Suprapubic skin (tissue), 4 donors: ENCODE data around the gene SLC10A3. TPM values are rescaled to one million over a fixed set of nuclear protein-coding genes. Genes with fewer than 3 reads are reported as not detected.

Experiments
- DNase-seq, 2 donors: peaks; one replicate each; pipeline ENCODE4 v3.0.0-alpha.2; 2019; ENCODE audit warnings: low spot score in 2 of 2
- H3K27ac ChIP-seq: fragments of 200-600 bp; sonication (generic); one replicate; pipeline ENCODE4 v1.5.1; 2019
- H3K27me3 ChIP-seq: fragments of 200-600 bp; sonication (generic); one replicate; pipeline ENCODE4 v1.5.1; 2019
- H3K36me3 ChIP-seq: fragments of 200-600 bp; sonication (generic); one replicate; pipeline ENCODE4 v1.5.1; 2019
- H3K4me1 ChIP-seq: fragments of 200-600 bp; sonication (generic); one replicate; pipeline ENCODE4 v1.5.1; 2019
- H3K4me3 ChIP-seq: fragments of 200-600 bp; sonication (generic); one replicate; pipeline ENCODE4 v1.5.1; 2019; ENCODE audit warnings: mild to moderate bottlenecking
- H3K9me3 ChIP-seq: fragments of 200-600 bp; sonication (generic); one replicate; pipeline ENCODE4 v1.5.1; 2019
- EP300 ChIP-seq: sonication (generic); formaldehyde crosslinking; IDR thresholded peaks from one replicate; pipeline ENCODE4 v1.6.1; 2017; ENCODE audit warnings: antibody characterized with exemption
- POLR2A ChIP-seq, 2 donors: fragments of 450-650 bp; IDR thresholded peaks; one replicate each; pipeline ENCODE4 v1.6.1; 2017; ENCODE audit warnings: antibody characterized with exemption in 2 of 2, mild to moderate bottlenecking in 2 of 2, moderate library complexity in 2 of 2
- POLR2AphosphoS5 ChIP-seq, 3 donors: sonication (generic); formaldehyde crosslinking; IDR thresholded peaks; one replicate each; pipeline ENCODE4 v1.6.1; 2017; ENCODE audit warnings: antibody characterized with exemption in 3 of 3
- WGBS: methylation state at CpG from one replicate; pipeline ENCODE4 v1.1.5; 2018; 5-methylcytosine and 5-hydroxymethylcytosine counted together
- total RNA-seq, 4 donors: library from RNA; depleted of rRNA; stranded (reverse); fragments of >200 nt; gene quantifications; one replicate each; pipeline ENCODE4 v1.1.0, GENCODE V29; 2016
- TF ChIP-seq, protein P1 (sequence below), 2 donors: fragments of 200-600 bp in 1 of 2; fragments of 450-650 bp in 1 of 2; sonication (generic) in 1 of 2; IDR thresholded peaks; one replicate each; pipeline ENCODE4 v1.5.1; 2016 to 2019; ENCODE audit warnings: antibody characterized with exemption in 2 of 2, mild to moderate bottlenecking in 1 of 2, moderate library complexity in 1 of 2

Gene SLC10A3
- total RNA-seq, 4 donors from 2014 or later, result 16.5 to 45.0 (median 38.8) TPM

DNA sequence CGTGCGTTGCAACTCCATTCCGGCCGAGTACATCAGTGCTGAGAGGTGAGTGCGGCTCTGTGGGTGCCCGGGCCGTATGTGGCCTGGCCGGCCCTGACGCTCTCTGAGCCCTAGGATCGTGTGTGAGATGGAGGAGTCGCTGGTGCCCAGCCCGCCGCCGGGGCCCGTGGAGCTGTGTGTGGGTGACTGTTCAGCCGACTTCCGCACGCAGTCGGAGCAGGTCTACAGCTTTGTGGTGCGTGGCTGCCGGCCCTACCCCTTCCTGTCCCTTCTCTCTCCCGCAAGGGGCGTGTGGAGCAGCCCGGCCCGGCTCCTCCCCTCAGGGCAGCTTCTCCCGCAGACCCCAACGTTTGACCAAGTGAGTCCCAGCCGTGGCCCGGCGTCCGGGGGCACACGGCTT is 24.4 kb downstream of the SLC10A3 start:
- Histone ChIP-seq H3K4me3 (no peak overlapping the region), H3K9me3 (no peaks in the 10 kb centered on the region), H3K36me3 (peaks cover 87% of the 10 kb centered on the region), H3K4me1 (no peaks in the 10 kb centered on the region), H3K27ac (no peak overlapping the region), H3K27me3 (no peaks in the 10 kb centered on the region)
- TF ChIP-seq, protein P1, sequence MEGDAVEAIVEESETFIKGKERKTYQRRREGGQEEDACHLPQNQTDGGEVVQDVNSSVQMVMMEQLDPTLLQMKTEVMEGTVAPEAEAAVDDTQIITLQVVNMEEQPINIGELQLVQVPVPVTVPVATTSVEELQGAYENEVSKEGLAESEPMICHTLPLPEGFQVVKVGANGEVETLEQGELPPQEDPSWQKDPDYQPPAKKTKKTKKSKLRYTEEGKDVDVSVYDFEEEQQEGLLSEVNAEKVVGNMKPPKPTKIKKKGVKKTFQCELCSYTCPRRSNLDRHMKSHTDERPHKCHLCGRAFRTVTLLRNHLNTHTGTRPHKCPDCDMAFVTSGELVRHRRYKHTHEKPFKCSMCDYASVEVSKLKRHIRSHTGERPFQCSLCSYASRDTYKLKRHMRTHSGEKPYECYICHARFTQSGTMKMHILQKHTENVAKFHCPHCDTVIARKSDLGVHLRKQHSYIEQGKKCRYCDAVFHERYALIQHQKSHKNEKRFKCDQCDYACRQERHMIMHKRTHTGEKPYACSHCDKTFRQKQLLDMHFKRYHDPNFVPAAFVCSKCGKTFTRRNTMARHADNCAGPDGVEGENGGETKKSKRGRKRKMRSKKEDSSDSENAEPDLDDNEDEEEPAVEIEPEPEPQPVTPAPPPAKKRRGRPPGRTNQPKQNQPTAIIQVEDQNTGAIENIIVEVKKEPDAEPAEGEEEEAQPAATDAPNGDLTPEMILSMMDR (IDR thresholded peaks at IDR 0.05), result no peak
- no peak for TF ChIP-seq EP300
- TF ChIP-seq POLR2AphosphoS5 (IDR thresholded peaks at IDR 0.05), result no peak
- no peak for TF ChIP-seq POLR2A (IDR thresholded peaks at IDR 0.05)
- WGBS, result no CpG with 5 or more reads among the region's 32 CpGs
- DNase-seq, result no peak

DNA sequence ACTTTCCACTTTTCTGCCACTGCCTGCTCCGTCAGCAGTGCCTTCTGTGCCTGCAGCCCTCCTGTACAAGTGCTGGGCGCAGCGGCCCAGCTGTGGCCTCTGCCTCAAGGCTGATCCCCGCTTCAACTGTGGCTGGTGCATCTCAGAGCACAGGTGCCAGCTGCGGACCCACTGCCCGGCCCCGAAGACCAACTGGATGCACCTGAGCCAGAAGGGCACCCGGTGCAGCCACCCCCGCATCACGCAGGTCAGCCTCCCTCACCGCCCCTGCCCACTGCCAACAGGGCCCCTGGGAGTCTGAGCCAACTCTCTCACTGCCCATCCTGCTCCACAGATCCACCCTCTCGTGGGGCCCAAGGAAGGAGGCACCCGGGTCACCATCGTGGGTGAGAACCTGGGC is 24.8 kb downstream of the SLC10A3 start:
- 100% methylated on average over 4 of the region's 14 CpGs for WGBS
- peaks cover 3% of the 10 kb centered on the region for H3K4me1 ChIP-seq
- H3K9me3 ChIP-seq, result no peaks in the 10 kb centered on the region
- H3K27me3 ChIP-seq, result no peaks in the 10 kb centered on the region
- no peak overlapping the region for H3K27ac ChIP-seq
- peaks cover 84% of the 10 kb centered on the region for H3K36me3 ChIP-seq
- TF ChIP-seq POLR2A (IDR thresholded peaks at IDR 0.05), result no peak
- TF ChIP-seq, protein P1 (IDR thresholded peaks at IDR 0.05), result no peak
- TF ChIP-seq POLR2AphosphoS5 (IDR thresholded peaks at IDR 0.05), result no peak
- TF ChIP-seq EP300, result no peak
- no peak overlapping the region for H3K4me3 ChIP-seq
- DNase-seq, result no peak

DNA sequence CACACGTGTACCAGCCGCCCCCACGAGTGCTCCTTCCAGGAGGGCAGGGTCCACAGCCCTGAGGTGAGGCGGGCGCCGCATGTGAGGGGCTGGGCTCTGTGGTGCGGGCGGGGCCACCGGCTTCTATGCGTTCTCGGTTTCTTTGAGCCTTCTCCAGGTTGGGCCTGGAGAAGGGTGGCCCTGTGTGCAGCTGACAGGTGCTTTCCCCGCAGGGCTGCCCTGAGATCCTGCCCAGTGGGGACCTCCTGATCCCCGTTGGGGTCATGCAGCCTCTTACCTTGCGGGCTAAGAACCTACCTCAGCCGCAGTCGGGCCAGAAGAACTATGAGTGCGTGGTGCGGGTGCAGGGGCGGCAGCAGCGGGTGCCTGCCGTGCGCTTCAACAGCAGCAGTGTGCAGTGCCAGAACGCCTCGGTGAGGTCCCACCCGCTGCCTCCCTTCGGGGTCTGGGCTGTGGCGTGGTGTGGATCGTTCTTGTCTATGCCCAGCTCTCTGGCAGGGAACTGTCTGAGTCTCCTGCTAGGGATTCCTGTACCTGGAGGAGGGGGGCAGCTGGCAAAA is 25.5 kb downstream of the SLC10A3 start:
- peaks cover 77% of the 10 kb centered on the region for H3K36me3 ChIP-seq
- 84% methylated on average over 12 of the region's 28 CpGs for WGBS

DNA sequence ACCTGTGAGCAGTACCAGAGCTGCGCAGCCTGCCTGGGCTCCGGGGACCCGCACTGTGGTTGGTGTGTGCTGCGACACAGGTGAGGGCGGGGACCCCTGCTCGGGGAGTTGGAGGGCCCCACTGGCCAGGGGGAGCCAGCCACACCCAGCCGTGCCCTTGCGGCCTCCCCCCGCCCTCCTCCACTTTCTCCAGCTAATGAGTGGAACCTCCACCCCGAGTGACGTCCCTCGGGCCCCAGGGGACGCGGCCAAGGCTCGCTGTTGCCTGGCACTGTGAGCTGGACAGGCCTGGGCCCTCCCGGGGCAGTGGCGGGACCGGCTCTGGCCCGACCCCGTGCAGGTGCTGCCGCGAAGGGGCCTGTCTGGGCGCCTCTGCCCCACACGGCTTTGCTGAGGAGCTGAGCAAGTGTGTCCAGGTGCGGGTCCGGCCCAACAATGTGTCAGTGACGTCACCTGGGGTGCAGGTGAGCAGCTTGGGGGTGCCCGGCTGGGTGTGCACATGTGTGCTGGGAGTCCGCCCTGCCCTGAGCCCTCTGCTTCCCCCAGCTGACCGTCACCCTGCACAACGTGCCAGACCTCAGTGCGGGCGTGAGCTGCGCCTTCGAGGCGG is 26.7 kb downstream of the SLC10A3 start:
- Histone ChIP-seq H3K36me3 (peaks cover 65% of the 10 kb centered on the region), H3K4me1 (peaks cover 20% of the 10 kb centered on the region), H3K4me3 (no peak overlapping the region), H3K27me3 (no peaks in the 10 kb centered on the region), H3K27ac (no peak overlapping the region), H3K9me3 (no peaks in the 10 kb centered on the region)
- TF ChIP-seq POLR2AphosphoS5 (IDR thresholded peaks at IDR 0.05) (no peak), EP300 (no peak), POLR2A (IDR thresholded peaks at IDR 0.05) (no peak)
- TF ChIP-seq, protein P1 (IDR thresholded peaks at IDR 0.05), result no peak
- 86% methylated on average over 13 of the region's 36 CpGs for WGBS
- DNase-seq, result no peak

More for the DNA sequence above, 25.5 kb downstream of the SLC10A3 start:
- no peak for DNase-seq
- Histone ChIP-seq H3K27ac (no peak overlapping the region), H3K27me3 (no peaks in the 10 kb centered on the region), H3K4me3 (no peak overlapping the region), H3K4me1 (peaks cover 11% of the 10 kb centered on the region), H3K9me3 (no peaks in the 10 kb centered on the region)
- TF ChIP-seq POLR2AphosphoS5 (IDR thresholded peaks at IDR 0.05), result no peak

DNA sequence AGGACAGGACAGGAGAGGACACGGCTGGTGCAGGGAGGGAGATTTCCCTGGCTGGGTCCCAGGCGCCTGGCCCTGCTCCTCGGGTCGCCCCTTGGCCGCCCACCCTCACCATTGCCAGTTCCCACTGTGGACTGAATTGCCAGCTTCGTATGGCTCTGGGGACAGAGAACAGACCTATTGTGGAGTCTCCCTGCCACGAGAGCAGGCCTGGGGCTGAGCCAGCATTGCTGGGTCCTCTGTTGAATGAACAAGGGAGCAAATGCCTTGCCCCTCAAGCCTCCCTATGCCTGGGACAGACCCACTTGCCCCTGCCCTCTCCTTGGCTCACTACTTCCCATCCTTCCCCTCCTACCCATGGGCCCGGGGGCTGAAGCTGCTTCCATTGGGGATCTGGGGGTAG is 28.0 kb downstream of the SLC10A3 start:
- H3K4me1 ChIP-seq, result peaks cover 20% of the 10 kb centered on the region
- WGBS, result 76% methylated on average over 6 of the region's 8 CpGs

More for the DNA sequence above, 28.0 kb downstream of the SLC10A3 start:
- H3K27me3 ChIP-seq, result no peaks in the 10 kb centered on the region
- no peak overlapping the region for H3K4me3 ChIP-seq
- H3K36me3 ChIP-seq, result peaks cover 52% of the 10 kb centered on the region
- H3K27ac ChIP-seq, result no peak overlapping the region
- TF ChIP-seq, protein P1 (IDR thresholded peaks at IDR 0.05), result no peak
- TF ChIP-seq POLR2AphosphoS5 (IDR thresholded peaks at IDR 0.05) (no peak), POLR2A (IDR thresholded peaks at IDR 0.05) (no peak), EP300 (no peak)
- H3K9me3 ChIP-seq, result no peaks in the 10 kb centered on the region
- DNase-seq, result no peak
